ENCODE measurements around the gene CLK4. TPM values are rescaled to one million over a fixed set of nuclear protein-coding genes. Genes with fewer than 3 reads are reported as not detected.

CLK4 gene
- polyA plus RNA-seq, 3 donors = 67.2 to 75.2 (median 69.1) TPM

DNA sequence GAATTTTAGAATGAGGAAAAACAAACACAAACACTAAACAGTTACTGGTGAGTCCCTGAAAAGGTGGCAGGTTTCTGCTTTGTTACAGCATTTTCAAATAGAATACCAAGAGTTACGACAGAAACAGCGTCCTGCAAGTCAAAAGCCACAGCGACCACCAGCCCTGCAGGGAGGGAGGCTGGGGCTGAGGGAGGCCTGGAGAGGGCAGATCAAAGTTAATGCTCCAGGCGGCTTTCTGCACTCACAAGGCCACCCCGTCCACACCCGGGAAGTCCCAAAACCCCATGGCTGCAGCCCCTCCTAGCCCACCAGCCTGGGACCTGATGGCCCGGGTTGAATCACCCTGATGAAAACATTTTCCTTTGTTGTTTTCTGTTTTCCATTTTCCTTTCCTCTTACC, 65.9 kb downstream of the CLK4 start:
- no peak for DNase-seq (ENCODE audit: low read depth in 3 of 3, low spot score in 2 of 3)

GRCh38 chr5:178557416-178557815, 69.4 kb downstream of the CLK4 start:
- DNase-seq (ENCODE audit: low read depth in 3 of 3, low spot score in 2 of 3) = no peak

GRCh38 chr5:178555771-178556211, 71.1 kb downstream of the CLK4 start:
- no peak for DNase-seq (ENCODE audit: low read depth in 3 of 3, low spot score in 2 of 3)

- DNase-seq (ENCODE audit: low read depth in 3 of 3, low spot score in 2 of 3) = no peak
Measured at GRCh38 chr5:178555005-178555404, 71.8 kb downstream of the CLK4 start.

- no peak for DNase-seq (ENCODE audit: low read depth in 3 of 3, low spot score in 2 of 3)
Measured at GRCh38 chr5:178554311-178554710, 72.5 kb downstream of the CLK4 start.

DNA sequence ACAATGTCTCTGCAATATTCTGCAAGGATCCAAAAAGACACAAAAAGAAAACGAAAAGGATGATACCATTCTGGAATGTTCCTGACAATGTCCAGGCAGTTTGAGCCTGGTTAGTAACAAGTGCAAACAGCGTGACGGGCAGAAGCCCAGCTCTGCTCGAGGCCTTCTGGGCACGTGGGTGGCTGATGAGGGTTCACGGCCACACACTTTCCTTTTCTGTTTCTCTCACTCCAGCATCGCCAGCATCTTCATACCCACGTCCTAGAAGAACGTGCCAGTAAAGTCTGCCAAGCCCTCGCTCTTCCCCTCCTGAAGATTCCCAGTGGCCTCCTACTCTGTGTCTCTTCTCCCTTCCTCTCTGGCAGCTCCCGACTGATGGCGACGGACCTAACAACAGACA, 73.3 kb downstream of the CLK4 start:
- DNase-seq (ENCODE audit: low read depth in 3 of 3, low spot score in 2 of 3) = no peak

Other genes starting within 250 kb of the CLK4 start
- 1 to 10 TPM; 4.8 to 5.2 (median 4.9) TPM for gene COL23A1, start 36.7 kb downstream of the CLK4 start, polyA plus RNA-seq (ENCODE audit: insufficient read length in 3 of 3)
- 10 to 100 TPM; 22.6 to 24.6 (median 22.8) TPM for gene ZNF354A, start 103.6 kb upstream of the CLK4 start, polyA plus RNA-seq (ENCODE audit: insufficient read length in 3 of 3)
- gene ZNF354B, start 232.9 kb upstream of the CLK4 start, polyA plus RNA-seq (ENCODE audit: insufficient read length in 3 of 3) = 10 to 100 TPM; 19.2 to 26.1 (median 20.0) TPM

Data from right renal cortex interstitium (tissue), 3 donors.